Esophagus muscularis mucosa (tissue), 4 donors: ENCODE measurements around the gene NR1H3. TPM values are rescaled to one million over a fixed set of nuclear protein-coding genes. Genes with fewer than 3 reads are reported as not detected.

Experiments
- DNase-seq: peaks from one replicate; pipeline ENCODE4 v3.0.0-alpha.2; 2017; ENCODE audit errors: extremely low spot score
- H3K27ac ChIP-seq, 4 donors: fragments of 200-600 bp; sonication (generic); replicated peaks in 1 of 4; 1 replicate in 3 of 4; 2 replicates in 1 of 4; pipeline ENCODE4 v1.5.1; 2016 to 2019; ENCODE audit warnings: mild to moderate bottlenecking in 1 of 4
- H3K27me3 ChIP-seq, 4 donors: fragments of 200-600 bp; sonication (generic); one replicate each; pipeline versions ENCODE4 v1.5.1 to v1.6.0; 2016 to 2019
- H3K36me3 ChIP-seq, 4 donors: fragments of 200-600 bp; sonication (generic); one replicate each; pipeline ENCODE4 v1.5.1; 2016 to 2019
- H3K4me1 ChIP-seq, 4 donors: fragments of 200-600 bp; sonication (generic); one replicate each; pipeline ENCODE4 v1.5.1; 2016 to 2019
- H3K4me3 ChIP-seq, 4 donors: fragments of 200-600 bp; sonication (generic); 1 replicate in 2 of 4; 2 replicates in 2 of 4; pipeline ENCODE4 v1.5.1; 2016 to 2019; ENCODE audit warnings: mild to moderate bottlenecking in 4 of 4, moderate library complexity in 1 of 4
- H3K9me3 ChIP-seq, 4 donors: fragments of 200-600 bp; sonication (generic); 1 replicate in 3 of 4; 2 replicates in 1 of 4; pipeline ENCODE4 v1.5.1; 2016 to 2019
- EP300 ChIP-seq: sonication (generic); formaldehyde crosslinking; IDR thresholded peaks from one replicate; pipeline ENCODE4 v1.6.1; 2017; ENCODE audit warnings: antibody characterized with exemption
- POLR2A ChIP-seq: fragments of 450-650 bp; IDR thresholded peaks from one replicate; pipeline ENCODE4 v1.6.1; 2017; ENCODE audit warnings: antibody characterized with exemption, moderate library complexity, mild to moderate bottlenecking, low read depth
- POLR2AphosphoS5 ChIP-seq, 2 donors: sonication (generic); formaldehyde crosslinking; IDR thresholded peaks; one replicate each; pipeline ENCODE4 v1.6.1; 2017; ENCODE audit warnings: antibody characterized with exemption in 2 of 2
- WGBS: methylation state at CpG from one replicate; pipeline ENCODE4 v1.1.5; 2018; 5-methylcytosine and 5-hydroxymethylcytosine counted together
- intact Hi-C: fragments of 100-400 bp; cut with DNase I; formaldehyde crosslinking; loops from one replicate; pipeline ENCODE4 v1.15.1; 2023
- total RNA-seq, 4 donors: library from RNA; depleted of rRNA; stranded (reverse); fragments of >200 nt; gene quantifications; one replicate each; pipeline versions ENCODE4 v1.1.0 to v1.2.1, GENCODE V29; 2016
- TF ChIP-seq, protein P1 (sequence below), 3 experiments: fragments of 200-600 bp in 2 of 3; fragments of 450-650 bp in 1 of 3; sonication (generic) in 2 of 3; IDR thresholded peaks; one replicate each; pipeline ENCODE4 v1.5.1; 2017 to 2019; ENCODE audit warnings: antibody characterized with exemption in 3 of 3, mild to moderate bottlenecking in 2 of 3, moderate library complexity in 1 of 3

NR1H3 gene
- total RNA-seq, 4 donors from 2014 or later, result 14.5 to 26.2 (median 18.1) TPM

DNA sequence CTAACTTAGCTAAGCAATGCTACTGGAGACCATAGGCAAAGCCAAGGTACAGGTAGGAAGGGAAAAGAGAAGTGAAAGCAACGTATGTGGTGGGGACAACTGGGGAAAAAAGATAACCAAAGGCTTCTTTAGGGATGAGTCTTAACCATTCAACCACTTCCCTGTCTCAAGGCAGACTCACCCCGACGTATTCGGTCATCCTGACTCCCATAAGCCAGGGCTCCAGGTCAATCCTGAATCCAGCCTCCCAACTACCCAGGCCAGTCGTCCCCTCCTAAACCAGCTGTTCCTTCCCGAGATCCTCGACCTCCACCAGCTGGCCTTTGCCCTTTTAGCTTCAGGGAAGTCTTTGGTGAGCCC, 9.5 kb upstream of the NR1H3 start:
- Histone ChIP-seq H3K27me3 (no peaks in the 10 kb centered on the region), H3K27ac (peak overlapping the region; percentile 81 to 89 (median 82)), H3K9me3 (no peaks in the 10 kb centered on the region), H3K36me3 (peaks cover 19 to 39% (median 36%) of the 10 kb centered on the region in 4 donors), H3K4me3 (peak overlapping the region; percentile 65 to 88 (median 78)), H3K4me1 (peaks cover 20 to 38% (median 28%) of the 10 kb centered on the region in 4 donors)
- intact Hi-C loops, result no loop called here
- no peak for TF ChIP-seq POLR2A
- TF ChIP-seq, protein P1, sequence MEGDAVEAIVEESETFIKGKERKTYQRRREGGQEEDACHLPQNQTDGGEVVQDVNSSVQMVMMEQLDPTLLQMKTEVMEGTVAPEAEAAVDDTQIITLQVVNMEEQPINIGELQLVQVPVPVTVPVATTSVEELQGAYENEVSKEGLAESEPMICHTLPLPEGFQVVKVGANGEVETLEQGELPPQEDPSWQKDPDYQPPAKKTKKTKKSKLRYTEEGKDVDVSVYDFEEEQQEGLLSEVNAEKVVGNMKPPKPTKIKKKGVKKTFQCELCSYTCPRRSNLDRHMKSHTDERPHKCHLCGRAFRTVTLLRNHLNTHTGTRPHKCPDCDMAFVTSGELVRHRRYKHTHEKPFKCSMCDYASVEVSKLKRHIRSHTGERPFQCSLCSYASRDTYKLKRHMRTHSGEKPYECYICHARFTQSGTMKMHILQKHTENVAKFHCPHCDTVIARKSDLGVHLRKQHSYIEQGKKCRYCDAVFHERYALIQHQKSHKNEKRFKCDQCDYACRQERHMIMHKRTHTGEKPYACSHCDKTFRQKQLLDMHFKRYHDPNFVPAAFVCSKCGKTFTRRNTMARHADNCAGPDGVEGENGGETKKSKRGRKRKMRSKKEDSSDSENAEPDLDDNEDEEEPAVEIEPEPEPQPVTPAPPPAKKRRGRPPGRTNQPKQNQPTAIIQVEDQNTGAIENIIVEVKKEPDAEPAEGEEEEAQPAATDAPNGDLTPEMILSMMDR (IDR thresholded peaks at IDR 0.05), result no peak
- DNase-seq, result no peak
- under 1% methylated on average over 7 of the region's 7 CpGs for WGBS

DNA sequence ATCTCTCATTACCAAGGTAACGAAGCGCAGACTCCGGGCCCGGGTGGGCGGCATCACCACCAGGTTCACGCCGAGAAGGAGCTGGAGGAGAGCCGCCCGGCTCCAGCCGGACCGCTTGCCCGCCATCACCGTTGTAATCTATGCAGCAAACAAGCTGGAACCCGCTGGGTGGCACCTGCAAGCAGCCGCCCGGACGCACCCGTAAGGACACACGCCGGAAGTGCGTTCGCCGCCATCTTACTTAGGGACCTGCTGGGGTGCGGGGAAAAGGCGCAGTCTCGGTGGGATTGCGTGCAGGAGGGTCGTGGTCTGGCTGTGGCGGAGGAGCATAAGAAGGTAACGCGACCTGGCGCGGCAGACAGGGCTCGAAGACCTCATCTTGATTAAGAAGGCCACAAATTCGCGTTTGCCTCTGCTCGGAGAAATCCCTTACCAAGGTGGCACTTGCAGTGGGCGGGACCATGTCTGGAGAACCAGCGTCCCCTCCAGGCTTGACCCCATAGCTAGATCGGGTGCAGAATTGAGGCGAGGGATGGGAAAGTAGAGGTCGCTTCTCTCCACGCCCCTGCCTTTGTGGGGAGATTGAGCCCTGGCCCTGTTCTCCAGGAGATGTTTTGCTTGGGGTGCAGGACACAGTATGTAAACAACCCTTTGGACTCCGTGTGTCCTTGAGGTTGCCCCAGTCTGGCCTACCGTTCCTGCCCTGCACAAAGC, 9.0 kb upstream of the NR1H3 start, which contains the start of gene ACP2:
TSS of gene ACP2 (minus strand) at position 151 of the 714 bp plus-strand sequence. CDS start at position 126, 25 bp downstream.
- TF ChIP-seq, protein P1 (IDR thresholded peaks at IDR 0.05), result peak in 2 of 3 experiments; percentile 17 to 35
- TF ChIP-seq POLR2AphosphoS5 (IDR thresholded peaks at IDR 0.05) (peak; percentile 81 to 86), POLR2A (peak; percentile 38), EP300 (no peak)

DNA sequence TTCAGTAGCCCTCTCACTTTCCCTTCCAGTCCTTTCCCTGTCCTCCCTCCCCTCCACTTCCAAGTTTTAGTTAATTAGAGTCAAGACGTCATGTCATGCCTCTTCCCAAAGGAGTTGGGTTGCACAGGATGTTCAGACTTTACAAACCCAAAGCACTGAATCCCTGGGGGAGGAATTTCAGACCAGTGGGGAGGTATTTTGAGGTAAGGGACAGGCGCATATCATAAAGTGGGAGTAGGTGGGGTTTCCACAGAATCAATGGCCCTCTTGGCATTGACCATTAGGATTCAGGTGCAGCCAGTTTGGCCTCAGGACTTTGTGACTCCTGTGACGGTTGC, 8.4 kb upstream of the NR1H3 start:
- no peak for DNase-seq
- Histone ChIP-seq H3K9me3 (no peaks in the 10 kb centered on the region), H3K4me1 (peaks cover 28 to 49% (median 37%) of the 10 kb centered on the region in 4 donors), H3K27ac (peak overlapping the region; percentile 81 to 89 (median 82)), H3K27me3 (no peaks in the 10 kb centered on the region), H3K4me3 (peak overlapping the region; percentile 65 to 88 (median 78)), H3K36me3 (peaks cover 17 to 28% (median 26%) of the 10 kb centered on the region in 4 donors)
- intact Hi-C loops, result no loop called here
- TF ChIP-seq EP300, result no peak
- no peak for TF ChIP-seq POLR2AphosphoS5 (IDR thresholded peaks at IDR 0.05)
- TF ChIP-seq, protein P1 (IDR thresholded peaks at IDR 0.05), result no peak
- no peak for TF ChIP-seq POLR2A
- 42% methylated on average over 2 of the region's 3 CpGs for WGBS

More for the DNA sequence above, 9.0 kb upstream of the NR1H3 start, which contains the start of gene ACP2:
- intact Hi-C loops, result no loop called here
- WGBS, result 1% methylated on average over 28 of the region's 45 CpGs
- Histone ChIP-seq H3K4me3 (peak within 1 kb of the TSS; percentile 65 to 88 (median 78)), H3K4me1 (peaks cover 23 to 43% (median 31%) of the 10 kb centered on the region in 4 donors), H3K27me3 (no peaks in the 10 kb centered on the region), H3K36me3 (peaks cover 19 to 33% (median 31%) of the 10 kb centered on the region in 4 donors), H3K27ac (peak within 1 kb of the TSS; percentile 81 to 89 (median 82)), H3K9me3 (no peaks in the 10 kb centered on the region)
- DNase-seq, result peak; percentile 98

DNA sequence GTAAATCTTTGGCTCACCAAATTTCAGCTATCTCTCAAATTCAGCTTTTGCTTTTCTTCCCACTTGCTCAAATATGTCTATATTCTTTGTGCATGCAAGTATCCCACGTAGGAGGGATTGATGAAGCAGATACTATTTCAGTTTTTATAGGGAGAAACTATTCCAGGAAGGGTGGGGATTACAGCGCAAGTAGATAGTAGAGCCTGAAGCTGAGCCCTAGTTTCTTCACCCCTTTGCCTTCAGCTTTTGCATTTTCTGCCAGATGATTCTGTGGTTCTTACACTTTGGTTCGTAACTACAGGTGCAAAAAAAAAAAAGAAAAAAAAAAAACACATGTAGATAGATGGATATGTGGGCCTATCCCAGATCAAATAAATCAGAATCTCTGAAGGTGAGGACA, 6.0 kb upstream of the NR1H3 start:
- 79% methylated on average over 3 of the region's 3 CpGs for WGBS
- intact Hi-C loops, result no loop called here

More for the DNA sequence above, 6.0 kb upstream of the NR1H3 start:
- TF ChIP-seq EP300 (no peak), POLR2AphosphoS5 (IDR thresholded peaks at IDR 0.05) (no peak), POLR2A (no peak)
- TF ChIP-seq, protein P1 (IDR thresholded peaks at IDR 0.05), result no peak
- Histone ChIP-seq H3K27ac (no peak overlapping the region), H3K27me3 (no peaks in the 10 kb centered on the region), H3K9me3 (no peaks in the 10 kb centered on the region), H3K4me1 (peaks cover 53 to 58% (median 54%) of the 10 kb centered on the region in 4 donors), H3K36me3 (peaks cover 0 to 6% (median 3%) of the 10 kb centered on the region in 4 donors), H3K4me3 (no peak overlapping the region)
- DNase-seq, result no peak
